Keratinocyte (primary cell): ENCODE measurements around the gene FOXD2.

Source experiments
- EZH2 ChIP-seq: IDR thresholded peaks from one replicate; pipeline ENCODE4 v1.6.1; 2012; ENCODE audit warnings: inconsistent platforms, mild to moderate bottlenecking, low read length, moderate library complexity
- TF ChIP-seq, protein P1 (sequence below), 3 experiments: IDR thresholded peaks in 1 of 3; conservative IDR thresholded peaks in 1 of 3; optimal IDR thresholded peaks in 1 of 3; 2 replicates in 2 of 3; 3 replicates in 1 of 3; pipeline versions ENCODE3 to v1.5.1; 2011; ENCODE audit warnings: low read length in 3 of 3, mild to moderate bottlenecking in 3 of 3, moderate library complexity in 2 of 3, control low read depth in 1 of 3, inconsistent platforms in 1 of 3; ENCODE audit not compliant: insufficient read depth in 2 of 3; ENCODE audit errors: extremely low read depth in 1 of 3

- TF ChIP-seq, protein P1, sequence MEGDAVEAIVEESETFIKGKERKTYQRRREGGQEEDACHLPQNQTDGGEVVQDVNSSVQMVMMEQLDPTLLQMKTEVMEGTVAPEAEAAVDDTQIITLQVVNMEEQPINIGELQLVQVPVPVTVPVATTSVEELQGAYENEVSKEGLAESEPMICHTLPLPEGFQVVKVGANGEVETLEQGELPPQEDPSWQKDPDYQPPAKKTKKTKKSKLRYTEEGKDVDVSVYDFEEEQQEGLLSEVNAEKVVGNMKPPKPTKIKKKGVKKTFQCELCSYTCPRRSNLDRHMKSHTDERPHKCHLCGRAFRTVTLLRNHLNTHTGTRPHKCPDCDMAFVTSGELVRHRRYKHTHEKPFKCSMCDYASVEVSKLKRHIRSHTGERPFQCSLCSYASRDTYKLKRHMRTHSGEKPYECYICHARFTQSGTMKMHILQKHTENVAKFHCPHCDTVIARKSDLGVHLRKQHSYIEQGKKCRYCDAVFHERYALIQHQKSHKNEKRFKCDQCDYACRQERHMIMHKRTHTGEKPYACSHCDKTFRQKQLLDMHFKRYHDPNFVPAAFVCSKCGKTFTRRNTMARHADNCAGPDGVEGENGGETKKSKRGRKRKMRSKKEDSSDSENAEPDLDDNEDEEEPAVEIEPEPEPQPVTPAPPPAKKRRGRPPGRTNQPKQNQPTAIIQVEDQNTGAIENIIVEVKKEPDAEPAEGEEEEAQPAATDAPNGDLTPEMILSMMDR (optimal IDR thresholded peaks at IDR 0.05 in 1 of 3, IDR thresholded peaks at IDR 0.05 in 1 of 3, conservative IDR thresholded peaks at IDR 0.05 in 1 of 3; ENCODE audit: extremely low read depth in 1 of 3, insufficient read depth in 2 of 3, low read length in 3 of 3) = no peak
- no peak for TF ChIP-seq EZH2
Observed at GRCh38 chr1:47478090-47478489, 40.2 kb downstream of the FOXD2 start.
